WTC11 (cell line): Measurements from ENCODE around the gene OR52I1. TPM values are rescaled to one million over a fixed set of nuclear protein-coding genes. Genes with fewer than 3 reads are reported as not detected.

ENCODE experiments used
- ATAC-seq: fragments of 200-7000 bp; cut with Tn5 transposase; 2 replicates; pipeline ENCODE4 v1.10.0; 2021; ENCODE audit warnings: mild to moderate bottlenecking, moderate library complexity
- CTCF ChIA-PET: fragments of 300-600 bp; sonication (Branson Sonifier 250); formaldehyde crosslinking; loops from one replicate; lab custom pipeline; 2021; ENCODE audit warnings: antibody characterized with exemption; lab: Charles Lee
- POLR2A ChIA-PET: fragments of 350-600 bp; sonication (Branson Sonifier 250); formaldehyde crosslinking; loops from one replicate; lab custom pipeline; 2021; ENCODE audit warnings: antibody characterized with exemption; lab: Charles Lee
- DNase-seq: peaks from one replicate; pipeline ENCODE4 v3.0.0; 2021; ENCODE audit warnings: low spot score
- H3K27ac Mint-ChIP-seq: 2 replicates; pipeline ENCODE4 v1.8.0; 2021; ENCODE audit warnings: mixed read lengths
- H3K27me3 Mint-ChIP-seq: 2 replicates; pipeline ENCODE4 v1.8.0; 2021; ENCODE audit warnings: low read depth, mild to moderate bottlenecking, moderate library complexity, mixed read lengths
- H3K36me3 Mint-ChIP-seq: 2 replicates; pipeline ENCODE4 v1.8.0; 2021; ENCODE audit warnings: mixed read lengths
- H3K4me1 Mint-ChIP-seq: 2 replicates; pipeline ENCODE4 v1.8.0; 2022; ENCODE audit warnings: mixed read lengths
- H3K4me3 Mint-ChIP-seq: 2 replicates; pipeline ENCODE4 v1.8.0; 2021; ENCODE audit warnings: mild to moderate bottlenecking, moderate library complexity, mixed read lengths
- H3K9me3 Mint-ChIP-seq: 2 replicates; pipeline ENCODE4 v1.8.0; 2021; ENCODE audit warnings: mixed read lengths
- CBFB ChIP-seq: sonication (generic); formaldehyde crosslinking; IDR thresholded peaks from 2 replicates; pipeline ENCODE4 v1.8.1; 2022; ENCODE audit warnings: mild to moderate bottlenecking, low read depth, missing genetic modification reagents
- ETV6 ChIP-seq: sonication (generic); formaldehyde crosslinking; IDR thresholded peaks from 2 replicates; pipeline ENCODE4 v1.8.1; 2022; ENCODE audit warnings: mild to moderate bottlenecking, missing genetic modification reagents
- KAT7 ChIP-seq: sonication (generic); formaldehyde crosslinking; IDR thresholded peaks from 2 replicates; pipeline ENCODE4 v1.8.1; 2023; ENCODE audit warnings: missing genetic modification reagents, mild to moderate bottlenecking, borderline replicate concordance
- MXD4 ChIP-seq: fragments of 250-450 bp; sonication (Bioruptor Pico); IDR thresholded peaks from 2 replicates; pipeline ENCODE4 v1.8.0; 2021; ENCODE audit warnings: mild to moderate bottlenecking, moderate library complexity, borderline replicate concordance
- NR3C1 ChIP-seq: sonication (generic); formaldehyde crosslinking; conservative IDR thresholded peaks from 2 replicates; pipeline ENCODE4 v1.8.1; 2023; ENCODE audit warnings: low read depth, mild to moderate bottlenecking, missing genetic modification reagents
- RELA ChIP-seq: sonication (generic); formaldehyde crosslinking; IDR thresholded peaks from 2 replicates; pipeline ENCODE4 v1.8.1; 2022; ENCODE audit warnings: missing genetic modification reagents, mild to moderate bottlenecking, borderline replicate concordance
- total RNA-seq: library from RNA; stranded (reverse); gene quantifications from 3 replicates; pipeline ENCODE4 v1.2.3, GENCODE V29; 2021
- TF ChIP-seq, protein P1 (sequence below): sonication (generic); formaldehyde crosslinking; IDR thresholded peaks from 2 replicates; pipeline ENCODE4 v1.8.0; 2023; ENCODE audit warnings: mild to moderate bottlenecking, missing genetic modification reagents
- TF ChIP-seq, protein P2 (sequence below): sonication (generic); formaldehyde crosslinking; IDR thresholded peaks from 2 replicates; pipeline ENCODE4 v1.8.1; 2023; ENCODE audit warnings: mild to moderate bottlenecking, missing genetic modification reagents, borderline replicate concordance
- TF ChIP-seq, protein P3 (sequence below): sonication (generic); formaldehyde crosslinking; conservative IDR thresholded peaks from 2 replicates; pipeline ENCODE4 v1.8.1; 2022; ENCODE audit warnings: mild to moderate bottlenecking, missing genetic modification reagents
- TF ChIP-seq, protein P4 (sequence below): sonication (generic); formaldehyde crosslinking; IDR thresholded peaks from 2 replicates; pipeline ENCODE4 v1.8.1; 2022; ENCODE audit warnings: low read depth, mild to moderate bottlenecking, moderate library complexity, missing genetic modification reagents, borderline replicate concordance
- TF ChIP-seq, protein P5 (sequence below): fragments of 200-600 bp; IDR thresholded peaks from 2 replicates; pipeline ENCODE4 v1.8.0; 2022; ENCODE audit warnings: antibody characterized with exemption
- TF ChIP-seq, protein P6 (sequence below): sonication (generic); formaldehyde crosslinking; IDR thresholded peaks from 2 replicates; pipeline ENCODE4 v1.8.1; 2023; ENCODE audit warnings: mild to moderate bottlenecking, moderate library complexity, missing genetic modification reagents

OR52I1 gene
- total RNA-seq, 1 experiment from 2014 or later, result not detected

DNA sequence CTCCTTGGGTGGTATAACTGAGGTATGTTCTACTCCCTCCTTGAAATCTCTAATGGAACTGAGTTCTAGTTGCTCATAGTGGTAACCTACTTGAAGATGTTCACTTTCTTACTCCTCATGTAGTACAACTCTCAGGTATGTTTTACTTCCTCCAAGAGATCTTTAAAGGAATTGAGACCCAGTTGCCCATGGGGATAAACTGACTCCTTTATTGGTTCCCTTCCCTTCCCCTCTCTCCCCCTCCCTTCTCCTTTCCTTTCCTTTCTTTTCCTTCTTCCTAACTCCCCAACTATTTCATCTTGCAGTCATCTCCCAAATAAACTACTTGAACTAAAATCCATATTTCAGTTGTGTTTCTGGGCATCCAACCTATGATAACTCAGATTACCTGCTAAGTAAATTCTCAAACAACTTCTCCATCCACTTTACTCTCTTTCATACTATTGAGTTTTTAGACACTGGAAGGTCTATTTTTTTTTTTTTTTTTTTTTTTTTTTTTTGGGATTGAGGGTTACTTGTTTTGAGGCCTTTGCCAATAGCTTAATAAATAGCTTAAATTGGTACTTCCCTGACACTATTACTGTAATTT is 22.1 kb downstream of the OR52I1 start:
- no peaks in the 10 kb centered on the region for H3K36me3 Mint-ChIP-seq
- no peak overlapping the region for H3K4me3 Mint-ChIP-seq
- POLR2A ChIA-PET, result no interaction called here
- H3K4me1 Mint-ChIP-seq, result no peaks in the 10 kb centered on the region
- peaks cover 8% of the 10 kb centered on the region for H3K9me3 Mint-ChIP-seq
- TF ChIP-seq, protein P1, sequence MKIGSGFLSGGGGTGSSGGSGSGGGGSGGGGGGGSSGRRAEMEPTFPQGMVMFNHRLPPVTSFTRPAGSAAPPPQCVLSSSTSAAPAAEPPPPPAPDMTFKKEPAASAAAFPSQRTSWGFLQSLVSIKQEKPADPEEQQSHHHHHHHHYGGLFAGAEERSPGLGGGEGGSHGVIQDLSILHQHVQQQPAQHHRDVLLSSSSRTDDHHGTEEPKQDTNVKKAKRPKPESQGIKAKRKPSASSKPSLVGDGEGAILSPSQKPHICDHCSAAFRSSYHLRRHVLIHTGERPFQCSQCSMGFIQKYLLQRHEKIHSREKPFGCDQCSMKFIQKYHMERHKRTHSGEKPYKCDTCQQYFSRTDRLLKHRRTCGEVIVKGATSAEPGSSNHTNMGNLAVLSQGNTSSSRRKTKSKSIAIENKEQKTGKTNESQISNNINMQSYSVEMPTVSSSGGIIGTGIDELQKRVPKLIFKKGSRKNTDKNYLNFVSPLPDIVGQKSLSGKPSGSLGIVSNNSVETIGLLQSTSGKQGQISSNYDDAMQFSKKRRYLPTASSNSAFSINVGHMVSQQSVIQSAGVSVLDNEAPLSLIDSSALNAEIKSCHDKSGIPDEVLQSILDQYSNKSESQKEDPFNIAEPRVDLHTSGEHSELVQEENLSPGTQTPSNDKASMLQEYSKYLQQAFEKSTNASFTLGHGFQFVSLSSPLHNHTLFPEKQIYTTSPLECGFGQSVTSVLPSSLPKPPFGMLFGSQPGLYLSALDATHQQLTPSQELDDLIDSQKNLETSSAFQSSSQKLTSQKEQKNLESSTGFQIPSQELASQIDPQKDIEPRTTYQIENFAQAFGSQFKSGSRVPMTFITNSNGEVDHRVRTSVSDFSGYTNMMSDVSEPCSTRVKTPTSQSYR (CRISPR knock-in tag), result no peak
- TF ChIP-seq, protein P2, sequence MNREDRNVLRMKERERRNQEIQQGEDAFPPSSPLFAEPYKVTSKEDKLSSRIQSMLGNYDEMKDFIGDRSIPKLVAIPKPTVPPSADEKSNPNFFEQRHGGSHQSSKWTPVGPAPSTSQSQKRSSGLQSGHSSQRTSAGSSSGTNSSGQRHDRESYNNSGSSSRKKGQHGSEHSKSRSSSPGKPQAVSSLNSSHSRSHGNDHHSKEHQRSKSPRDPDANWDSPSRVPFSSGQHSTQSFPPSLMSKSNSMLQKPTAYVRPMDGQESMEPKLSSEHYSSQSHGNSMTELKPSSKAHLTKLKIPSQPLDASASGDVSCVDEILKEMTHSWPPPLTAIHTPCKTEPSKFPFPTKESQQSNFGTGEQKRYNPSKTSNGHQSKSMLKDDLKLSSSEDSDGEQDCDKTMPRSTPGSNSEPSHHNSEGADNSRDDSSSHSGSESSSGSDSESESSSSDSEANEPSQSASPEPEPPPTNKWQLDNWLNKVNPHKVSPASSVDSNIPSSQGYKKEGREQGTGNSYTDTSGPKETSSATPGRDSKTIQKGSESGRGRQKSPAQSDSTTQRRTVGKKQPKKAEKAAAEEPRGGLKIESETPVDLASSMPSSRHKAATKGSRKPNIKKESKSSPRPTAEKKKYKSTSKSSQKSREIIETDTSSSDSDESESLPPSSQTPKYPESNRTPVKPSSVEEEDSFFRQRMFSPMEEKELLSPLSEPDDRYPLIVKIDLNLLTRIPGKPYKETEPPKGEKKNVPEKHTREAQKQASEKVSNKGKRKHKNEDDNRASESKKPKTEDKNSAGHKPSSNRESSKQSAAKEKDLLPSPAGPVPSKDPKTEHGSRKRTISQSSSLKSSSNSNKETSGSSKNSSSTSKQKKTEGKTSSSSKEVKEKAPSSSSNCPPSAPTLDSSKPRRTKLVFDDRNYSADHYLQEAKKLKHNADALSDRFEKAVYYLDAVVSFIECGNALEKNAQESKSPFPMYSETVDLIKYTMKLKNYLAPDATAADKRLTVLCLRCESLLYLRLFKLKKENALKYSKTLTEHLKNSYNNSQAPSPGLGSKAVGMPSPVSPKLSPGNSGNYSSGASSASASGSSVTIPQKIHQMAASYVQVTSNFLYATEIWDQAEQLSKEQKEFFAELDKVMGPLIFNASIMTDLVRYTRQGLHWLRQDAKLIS (CRISPR knock-in tag), result no peak
- TF ChIP-seq, protein P3, sequence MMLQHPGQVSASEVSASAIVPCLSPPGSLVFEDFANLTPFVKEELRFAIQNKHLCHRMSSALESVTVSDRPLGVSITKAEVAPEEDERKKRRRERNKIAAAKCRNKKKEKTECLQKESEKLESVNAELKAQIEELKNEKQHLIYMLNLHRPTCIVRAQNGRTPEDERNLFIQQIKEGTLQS (CRISPR knock-in tag), result no peak
- no peak for TF ChIP-seq ETV6 (CRISPR knock-in tag)
- no peak for TF ChIP-seq RELA
- H3K27me3 Mint-ChIP-seq, result peaks cover 13% of the 10 kb centered on the region
- CTCF ChIA-PET, result no interaction called here
- ATAC-seq, result no peak
- no peak for DNase-seq
- H3K27ac Mint-ChIP-seq, result no peak overlapping the region

DNA sequence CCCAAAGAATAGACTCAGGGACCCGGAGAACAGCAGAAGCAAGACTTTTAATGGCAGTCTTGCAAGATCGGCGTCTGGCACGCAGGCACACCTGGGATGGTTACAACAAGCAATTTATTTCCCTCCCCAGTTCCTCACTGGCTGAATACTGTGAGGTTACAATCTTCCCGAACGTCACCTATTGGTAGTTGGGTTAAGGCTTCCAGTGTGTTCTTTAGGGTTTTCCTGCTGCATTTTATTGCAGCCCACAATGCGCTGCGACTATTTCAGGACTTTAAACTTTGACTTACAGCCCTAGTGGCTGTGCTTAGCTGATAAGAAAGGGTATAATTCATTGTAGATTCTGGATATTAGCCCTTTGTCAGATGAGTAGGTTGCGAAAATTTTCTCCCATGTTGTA is 25.7 kb downstream of the OR52I1 start:
- ChIA-PET CTCF (no interaction called here), POLR2A (no interaction called here)
- peaks cover 20% of the 10 kb centered on the region for H3K9me3 Mint-ChIP-seq
- H3K4me3 Mint-ChIP-seq, result no peak overlapping the region
- no peak overlapping the region for H3K27ac Mint-ChIP-seq
- TF ChIP-seq MXD4 (CRISPR knock-in tag) (no peak), NR3C1 (CRISPR knock-in tag) (no peak), ETV6 (CRISPR knock-in tag) (no peak), CBFB (CRISPR knock-in tag) (no peak), KAT7 (no peak)
- TF ChIP-seq, protein P4, sequence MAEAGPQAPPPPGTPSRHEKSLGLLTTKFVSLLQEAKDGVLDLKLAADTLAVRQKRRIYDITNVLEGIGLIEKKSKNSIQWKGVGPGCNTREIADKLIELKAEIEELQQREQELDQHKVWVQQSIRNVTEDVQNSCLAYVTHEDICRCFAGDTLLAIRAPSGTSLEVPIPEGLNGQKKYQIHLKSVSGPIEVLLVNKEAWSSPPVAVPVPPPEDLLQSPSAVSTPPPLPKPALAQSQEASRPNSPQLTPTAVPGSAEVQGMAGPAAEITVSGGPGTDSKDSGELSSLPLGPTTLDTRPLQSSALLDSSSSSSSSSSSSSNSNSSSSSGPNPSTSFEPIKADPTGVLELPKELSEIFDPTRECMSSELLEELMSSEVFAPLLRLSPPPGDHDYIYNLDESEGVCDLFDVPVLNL (CRISPR knock-in tag), result no peak
- TF ChIP-seq, protein P5, sequence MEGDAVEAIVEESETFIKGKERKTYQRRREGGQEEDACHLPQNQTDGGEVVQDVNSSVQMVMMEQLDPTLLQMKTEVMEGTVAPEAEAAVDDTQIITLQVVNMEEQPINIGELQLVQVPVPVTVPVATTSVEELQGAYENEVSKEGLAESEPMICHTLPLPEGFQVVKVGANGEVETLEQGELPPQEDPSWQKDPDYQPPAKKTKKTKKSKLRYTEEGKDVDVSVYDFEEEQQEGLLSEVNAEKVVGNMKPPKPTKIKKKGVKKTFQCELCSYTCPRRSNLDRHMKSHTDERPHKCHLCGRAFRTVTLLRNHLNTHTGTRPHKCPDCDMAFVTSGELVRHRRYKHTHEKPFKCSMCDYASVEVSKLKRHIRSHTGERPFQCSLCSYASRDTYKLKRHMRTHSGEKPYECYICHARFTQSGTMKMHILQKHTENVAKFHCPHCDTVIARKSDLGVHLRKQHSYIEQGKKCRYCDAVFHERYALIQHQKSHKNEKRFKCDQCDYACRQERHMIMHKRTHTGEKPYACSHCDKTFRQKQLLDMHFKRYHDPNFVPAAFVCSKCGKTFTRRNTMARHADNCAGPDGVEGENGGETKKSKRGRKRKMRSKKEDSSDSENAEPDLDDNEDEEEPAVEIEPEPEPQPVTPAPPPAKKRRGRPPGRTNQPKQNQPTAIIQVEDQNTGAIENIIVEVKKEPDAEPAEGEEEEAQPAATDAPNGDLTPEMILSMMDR, result no peak
- TF ChIP-seq, protein P2 (CRISPR knock-in tag), result no peak
- TF ChIP-seq, protein P6, sequence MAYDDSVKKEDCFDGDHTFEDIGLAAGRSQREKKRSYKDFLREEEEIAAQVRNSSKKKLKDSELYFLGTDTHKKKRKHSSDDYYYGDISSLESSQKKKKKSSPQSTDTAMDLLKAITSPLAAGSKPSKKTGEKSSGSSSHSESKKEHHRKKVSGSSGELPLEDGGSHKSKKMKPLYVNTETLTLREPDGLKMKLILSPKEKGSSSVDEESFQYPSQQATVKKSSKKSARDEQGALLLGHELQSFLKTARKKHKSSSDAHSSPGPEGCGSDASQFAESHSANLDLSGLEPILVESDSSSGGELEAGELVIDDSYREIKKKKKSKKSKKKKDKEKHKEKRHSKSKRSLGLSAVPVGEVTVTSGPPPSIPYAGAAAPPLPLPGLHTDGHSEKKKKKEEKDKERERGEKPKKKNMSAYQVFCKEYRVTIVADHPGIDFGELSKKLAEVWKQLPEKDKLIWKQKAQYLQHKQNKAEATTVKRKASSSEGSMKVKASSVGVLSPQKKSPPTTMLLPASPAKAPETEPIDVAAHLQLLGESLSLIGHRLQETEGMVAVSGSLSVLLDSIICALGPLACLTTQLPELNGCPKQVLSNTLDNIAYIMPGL, result no peak
- no peak for ATAC-seq
- H3K36me3 Mint-ChIP-seq, result no peaks in the 10 kb centered on the region; the same call in 1 of the 2 replicates
- H3K4me1 Mint-ChIP-seq, result no peaks in the 10 kb centered on the region
- DNase-seq, result no peak
- peaks cover 9% of the 10 kb centered on the region for H3K27me3 Mint-ChIP-seq
